Astrocyte (in vitro differentiated cells and primary cell): Measurements from ENCODE around the gene CFAP65.

Source experiments
- EZH2 ChIP-seq: IDR thresholded peaks from 2 replicates; pipeline ENCODE4 v1.6.1; 2012; ENCODE audit warnings: mild to moderate bottlenecking, low read length, inconsistent platforms; ENCODE audit not compliant: insufficient read depth
- TF ChIP-seq, protein P1 (sequence below): IDR thresholded peaks from 2 replicates; pipeline ENCODE4 v1.5.1; 2011; ENCODE audit warnings: low read depth, mild to moderate bottlenecking, inconsistent platforms, low read length, moderate library complexity; ENCODE audit not compliant: insufficient read depth

DNA sequence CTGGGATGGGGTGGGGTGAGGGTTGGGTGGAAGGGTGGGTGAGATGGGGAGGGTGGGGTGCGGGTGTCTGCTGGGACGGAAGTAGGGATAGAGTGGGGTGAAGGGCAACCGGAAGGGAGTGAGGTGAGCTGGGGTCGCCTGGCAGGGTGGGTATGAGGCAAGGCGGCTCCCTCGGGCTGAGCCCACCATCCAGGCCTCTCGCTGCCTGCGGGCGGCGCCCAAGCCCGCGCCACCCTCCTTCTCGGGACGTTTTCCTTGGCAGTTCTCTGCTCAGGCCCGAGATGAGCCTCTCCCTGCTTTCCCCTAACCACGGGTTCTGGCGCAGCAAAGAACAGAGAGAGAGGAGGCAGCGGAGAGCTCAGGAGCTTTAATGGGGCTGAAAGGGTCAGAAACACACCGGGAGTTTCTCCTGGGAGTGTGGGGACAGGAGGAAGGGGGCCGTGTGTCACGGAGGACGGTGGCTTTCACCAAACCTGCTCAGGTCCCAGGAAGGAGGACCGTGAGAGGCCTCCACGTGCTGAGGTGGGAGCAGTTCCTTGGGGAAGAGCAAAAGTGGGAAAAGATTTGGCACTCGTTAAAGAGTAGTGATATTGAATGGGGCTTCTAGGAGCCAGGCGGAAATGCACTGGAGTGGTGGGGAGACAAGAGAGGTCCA is 60.5 kb downstream of the CFAP65 start:
- TF ChIP-seq, protein P1, sequence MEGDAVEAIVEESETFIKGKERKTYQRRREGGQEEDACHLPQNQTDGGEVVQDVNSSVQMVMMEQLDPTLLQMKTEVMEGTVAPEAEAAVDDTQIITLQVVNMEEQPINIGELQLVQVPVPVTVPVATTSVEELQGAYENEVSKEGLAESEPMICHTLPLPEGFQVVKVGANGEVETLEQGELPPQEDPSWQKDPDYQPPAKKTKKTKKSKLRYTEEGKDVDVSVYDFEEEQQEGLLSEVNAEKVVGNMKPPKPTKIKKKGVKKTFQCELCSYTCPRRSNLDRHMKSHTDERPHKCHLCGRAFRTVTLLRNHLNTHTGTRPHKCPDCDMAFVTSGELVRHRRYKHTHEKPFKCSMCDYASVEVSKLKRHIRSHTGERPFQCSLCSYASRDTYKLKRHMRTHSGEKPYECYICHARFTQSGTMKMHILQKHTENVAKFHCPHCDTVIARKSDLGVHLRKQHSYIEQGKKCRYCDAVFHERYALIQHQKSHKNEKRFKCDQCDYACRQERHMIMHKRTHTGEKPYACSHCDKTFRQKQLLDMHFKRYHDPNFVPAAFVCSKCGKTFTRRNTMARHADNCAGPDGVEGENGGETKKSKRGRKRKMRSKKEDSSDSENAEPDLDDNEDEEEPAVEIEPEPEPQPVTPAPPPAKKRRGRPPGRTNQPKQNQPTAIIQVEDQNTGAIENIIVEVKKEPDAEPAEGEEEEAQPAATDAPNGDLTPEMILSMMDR = no peak
- no peak for TF ChIP-seq EZH2
